NCI-H187 treated with DMSO at 0.1 percent for 48 hours (cell line): Measurements from ENCODE around the gene TPPP.
"Not testable (repeated sequence)": the region's sequence is repeated elsewhere in the genome, so short reads cannot be mapped to it uniquely, and the experiment has no call there.

Experiments
- DNase-seq: peaks from one replicate; lab custom pipeline; 2025; lab: John Stamatoyannopoulos, UW

TPPP gene

DNA sequence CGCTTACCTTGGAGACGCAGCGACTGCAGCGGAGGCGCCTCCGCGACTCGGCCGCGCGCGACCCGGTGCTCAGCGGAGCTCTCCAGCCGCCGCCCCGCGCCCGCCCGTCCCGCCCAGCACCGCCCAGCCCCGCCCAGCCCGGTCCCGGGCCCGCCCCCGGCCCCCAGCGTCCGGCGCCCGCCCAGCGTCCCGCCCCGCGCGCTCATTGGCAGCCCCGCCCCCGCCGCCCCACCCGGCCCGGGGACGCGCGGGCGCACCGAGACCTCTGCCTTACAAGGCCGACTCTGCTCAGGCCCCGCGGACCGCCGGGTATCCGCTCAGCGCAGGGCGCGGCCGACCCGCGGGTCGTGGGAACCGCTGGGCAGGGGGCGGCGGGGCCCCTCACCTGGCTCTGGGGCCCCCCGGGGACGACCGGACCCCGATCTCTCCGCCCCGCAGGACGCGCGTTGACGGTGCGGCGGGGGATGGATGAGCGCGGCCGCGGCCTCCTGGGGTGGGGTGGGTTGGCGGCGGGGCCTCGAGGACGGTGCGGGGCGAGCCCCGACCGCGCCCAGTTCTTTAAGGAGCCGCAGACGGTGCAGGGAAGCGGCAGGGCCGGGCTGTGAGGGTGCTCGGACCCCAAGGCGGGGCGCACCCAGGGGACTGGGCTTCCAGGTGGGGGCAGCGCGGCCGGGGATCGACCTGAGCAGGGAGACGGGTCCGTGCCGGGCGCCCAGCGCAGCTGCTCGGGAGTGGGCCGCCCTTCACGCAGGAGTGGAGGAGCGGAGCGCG lies at the start of gene TPPP:
Gene TPPP, minus strand, starts transcription at position 82 of the 771 bp plus-strand sequence. CDS start 15,292 bp downstream, outside the sequence.
- not testable (repeated sequence) for DNase-seq

DNA sequence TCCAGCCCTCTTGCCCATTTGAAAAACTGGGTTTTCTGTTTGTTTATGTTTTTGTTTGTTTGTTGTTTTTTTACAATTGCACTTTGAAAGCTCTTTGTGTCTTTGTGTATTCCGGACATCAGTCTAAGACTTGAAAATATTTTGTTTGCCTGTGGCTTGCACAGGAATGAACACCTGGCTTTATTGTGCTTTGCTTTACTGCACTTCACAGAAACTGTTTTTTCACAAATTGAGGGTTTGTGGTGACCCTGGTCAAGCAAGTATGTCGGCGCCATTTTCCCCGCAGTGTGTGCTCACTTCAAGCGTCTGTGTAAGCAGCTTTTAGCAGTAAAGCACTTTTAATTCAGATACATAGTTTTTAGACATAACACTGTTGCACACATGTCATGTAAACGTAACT lies 49.1 kb upstream of the TPPP start:
- not testable (repeated sequence) for DNase-seq

DNA sequence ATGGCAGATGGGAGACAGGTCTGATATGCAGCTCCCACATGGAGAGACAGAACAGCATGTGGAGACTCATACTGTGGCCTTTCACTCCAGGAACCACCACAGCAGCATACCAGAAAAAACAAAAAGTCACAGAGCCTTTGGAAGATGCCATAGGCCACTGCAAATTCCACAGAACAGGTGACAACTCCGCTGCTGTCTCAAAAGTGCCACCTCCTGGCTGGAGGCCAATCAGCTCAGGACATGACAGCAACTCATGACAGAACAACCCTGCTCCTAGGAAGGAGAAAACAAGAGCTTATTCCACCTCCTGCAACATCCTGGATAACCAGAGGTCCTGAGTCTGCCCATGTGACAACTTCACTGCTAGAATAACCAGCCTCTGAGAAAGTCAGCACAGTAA lies 41.0 kb upstream of the TPPP start:
- not testable (repeated sequence) for DNase-seq

DNA sequence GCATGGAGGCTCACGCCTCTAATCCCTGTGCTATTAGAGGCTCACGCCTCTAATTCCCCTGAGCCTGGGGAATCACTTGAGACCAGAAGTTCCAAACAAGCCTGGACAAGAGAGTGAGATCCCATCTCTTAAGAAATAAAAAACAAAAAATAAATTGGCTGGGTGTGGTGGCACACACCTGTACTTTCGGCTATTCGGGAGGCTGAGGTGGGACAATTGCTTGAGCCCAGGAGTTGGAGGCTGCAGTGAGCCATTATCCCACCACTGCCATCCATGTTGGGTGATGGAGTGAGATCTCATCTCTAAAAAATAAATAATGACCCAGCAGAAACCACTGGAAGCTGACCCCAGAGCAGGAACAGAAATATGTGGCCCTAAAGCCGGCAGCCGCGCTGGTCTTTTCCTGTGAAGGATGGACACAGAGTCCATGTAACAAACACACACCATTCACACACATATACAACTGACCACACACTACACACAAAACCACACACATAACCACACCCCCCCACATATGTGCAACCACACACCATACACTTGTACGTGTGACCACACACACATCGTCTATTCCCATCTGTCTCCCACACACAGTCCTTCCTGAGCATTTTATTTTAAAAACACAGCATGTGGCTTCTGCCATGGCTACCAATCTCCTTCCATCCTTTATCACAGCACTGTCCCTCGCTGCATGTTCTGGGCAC lies 39.8 kb upstream of the TPPP start:
- DNase-seq: not testable (repeated sequence)

DNA sequence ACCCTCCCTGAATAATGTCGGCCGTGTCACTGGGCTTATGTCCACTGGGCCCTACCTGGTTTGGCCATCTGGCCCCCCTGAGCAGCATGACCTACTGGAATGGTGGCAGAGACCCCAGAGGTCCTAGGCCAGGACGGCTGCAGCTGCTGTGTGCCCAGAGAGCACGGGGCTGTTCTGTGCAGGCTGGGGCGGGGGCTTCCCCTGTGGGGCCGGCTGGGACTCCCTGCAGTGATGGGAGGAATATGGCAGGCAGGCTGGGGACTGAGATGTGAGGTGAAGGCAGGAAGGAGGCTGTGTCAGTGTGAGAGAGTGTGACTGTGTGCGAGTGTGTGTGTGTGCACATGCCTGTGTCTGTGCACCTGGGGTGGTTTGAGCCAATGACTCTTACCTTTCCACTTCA lies 36.1 kb upstream of the TPPP start:
- DNase-seq: not testable (repeated sequence)

DNA sequence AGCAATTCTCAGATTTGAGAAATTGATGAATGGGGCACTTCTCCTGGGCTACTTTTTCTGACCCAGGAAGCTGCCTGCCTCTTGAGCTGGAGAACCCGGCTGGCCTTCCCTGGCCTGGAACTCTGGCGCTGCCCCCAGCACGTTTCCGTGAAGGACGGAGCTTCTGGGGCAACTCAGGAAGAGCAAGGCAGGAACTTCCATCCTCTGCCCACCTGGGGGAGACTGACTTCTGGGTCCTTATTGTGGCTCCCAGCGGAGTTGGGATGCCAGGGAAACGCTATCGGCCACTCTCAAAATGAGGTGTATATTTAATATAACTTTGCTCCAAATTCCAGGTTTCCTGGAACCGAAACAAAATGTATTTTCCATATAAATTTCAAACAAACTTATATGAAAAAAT lies 33.9 kb upstream of the TPPP start:
- not testable (repeated sequence) for DNase-seq

DNA sequence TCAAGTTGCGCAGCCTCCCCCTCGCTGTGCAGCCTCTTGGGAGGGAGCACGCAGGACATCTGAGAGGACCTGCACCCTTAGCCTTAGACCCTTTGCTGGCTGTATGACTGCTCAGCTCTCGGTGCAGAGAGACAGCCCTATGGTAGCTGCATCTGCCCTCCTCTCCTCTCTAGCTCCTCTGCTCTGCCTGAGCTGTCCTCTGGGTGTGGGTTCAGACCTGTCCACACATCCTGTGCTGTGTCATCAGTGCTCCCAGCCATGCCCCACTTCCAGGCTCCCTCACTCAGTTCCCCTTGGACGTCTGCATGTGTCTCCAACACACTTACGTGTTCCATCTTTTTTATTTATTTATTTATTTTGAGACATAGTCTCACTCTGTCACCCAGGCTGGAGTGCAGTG lies 30.7 kb upstream of the TPPP start:
- not testable (repeated sequence) for DNase-seq

DNA sequence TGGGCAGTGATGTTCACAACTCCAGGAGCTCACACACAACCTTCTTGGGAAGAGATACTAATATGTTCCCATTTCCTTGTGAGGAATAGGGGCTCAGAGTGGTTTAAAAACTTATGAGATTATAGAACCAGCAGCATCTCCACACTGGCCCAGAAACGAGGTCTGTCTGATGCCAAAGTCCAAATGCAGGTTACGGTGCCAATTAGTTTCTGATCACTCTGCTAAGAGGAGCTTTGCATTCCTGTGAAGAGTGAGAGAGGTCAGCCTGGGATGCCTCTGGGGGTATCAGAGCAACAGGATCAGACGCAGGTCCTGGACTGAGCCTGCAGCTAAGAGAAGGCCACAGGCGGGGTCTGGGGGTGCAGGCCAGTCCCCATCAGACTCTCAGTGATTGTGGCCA lies 30.2 kb upstream of the TPPP start:
- not testable (repeated sequence) for DNase-seq

DNA sequence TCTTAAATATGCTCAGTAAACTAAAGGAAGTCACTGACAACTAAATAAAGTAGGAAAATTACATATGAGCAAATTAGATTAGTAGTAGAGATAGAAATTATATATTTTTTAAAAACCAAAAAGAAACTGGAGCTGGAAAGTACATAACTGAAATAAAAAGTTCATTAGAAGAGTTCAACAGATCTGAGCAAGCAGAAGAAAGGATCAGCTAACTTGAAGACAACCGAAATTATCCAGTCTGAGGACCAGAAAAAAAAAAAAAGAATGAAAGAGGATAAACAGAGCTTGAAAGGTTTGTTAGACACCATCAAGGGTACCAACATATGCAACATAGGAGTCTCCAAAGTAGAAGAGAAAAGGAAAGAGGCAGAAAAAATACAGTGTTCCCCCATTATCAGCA lies 26.2 kb upstream of the TPPP start:
- DNase-seq: not testable (repeated sequence)

DNA sequence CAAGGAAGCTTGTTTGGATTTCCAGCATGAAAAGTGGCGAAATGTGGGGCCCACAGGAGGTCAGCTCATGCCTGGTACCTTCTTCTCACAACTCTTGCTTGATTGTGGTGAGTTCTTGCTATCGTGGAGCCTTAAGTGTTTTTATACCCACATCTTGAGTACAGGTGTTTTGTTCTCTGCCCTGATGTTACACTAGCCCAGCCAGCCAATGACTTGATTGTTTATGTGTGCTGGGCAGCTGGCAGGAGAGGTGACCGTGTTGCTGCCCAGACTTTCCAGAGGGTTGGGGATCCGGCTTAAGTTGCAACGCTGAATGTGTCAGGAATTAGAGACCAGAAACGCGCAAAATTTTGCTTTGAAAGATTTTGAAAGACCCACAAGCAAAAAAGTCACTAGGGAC lies 24.0 kb upstream of the TPPP start:
- no peak for DNase-seq

DNA sequence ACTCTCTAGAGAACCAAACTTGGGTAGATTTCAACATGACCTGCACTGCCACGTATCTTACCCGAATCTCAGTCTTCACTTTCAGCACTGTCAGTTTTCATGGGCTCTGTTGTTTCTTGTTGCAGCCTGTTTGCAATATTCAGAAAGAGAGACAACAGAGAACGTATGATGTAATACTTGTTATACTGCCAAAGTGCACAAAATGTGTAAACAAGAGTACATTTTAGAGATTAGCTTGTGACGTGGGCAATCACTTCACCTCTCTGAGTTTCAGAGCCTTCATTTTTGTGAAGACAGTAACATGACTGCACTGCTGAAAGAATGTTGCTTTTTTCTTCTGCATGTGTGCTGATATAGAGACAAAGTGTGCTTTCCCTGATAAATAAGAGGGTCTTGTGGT lies 23.6 kb upstream of the TPPP start:
- DNase-seq: not testable (repeated sequence)

DNA sequence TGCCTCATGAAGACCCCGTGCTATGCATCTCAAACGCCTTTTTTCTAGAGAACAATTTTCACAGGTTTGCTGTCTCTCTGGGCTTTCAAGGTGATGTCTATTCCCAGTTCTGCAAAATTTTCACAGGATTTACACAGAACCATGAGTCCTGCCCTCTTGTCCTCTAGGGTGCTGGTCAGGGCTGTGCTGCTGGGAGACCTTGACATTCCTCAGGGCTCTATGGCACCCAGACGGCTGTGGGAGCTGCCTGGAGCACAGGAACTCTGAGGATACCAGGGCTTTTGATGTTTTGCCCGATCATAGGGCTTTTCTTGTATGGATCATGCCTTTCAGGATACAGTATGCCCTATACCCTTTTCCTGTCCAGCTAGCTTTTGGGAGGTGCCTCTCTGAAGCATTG lies 22.5 kb upstream of the TPPP start:
- DNase-seq: not testable (repeated sequence)

DNA sequence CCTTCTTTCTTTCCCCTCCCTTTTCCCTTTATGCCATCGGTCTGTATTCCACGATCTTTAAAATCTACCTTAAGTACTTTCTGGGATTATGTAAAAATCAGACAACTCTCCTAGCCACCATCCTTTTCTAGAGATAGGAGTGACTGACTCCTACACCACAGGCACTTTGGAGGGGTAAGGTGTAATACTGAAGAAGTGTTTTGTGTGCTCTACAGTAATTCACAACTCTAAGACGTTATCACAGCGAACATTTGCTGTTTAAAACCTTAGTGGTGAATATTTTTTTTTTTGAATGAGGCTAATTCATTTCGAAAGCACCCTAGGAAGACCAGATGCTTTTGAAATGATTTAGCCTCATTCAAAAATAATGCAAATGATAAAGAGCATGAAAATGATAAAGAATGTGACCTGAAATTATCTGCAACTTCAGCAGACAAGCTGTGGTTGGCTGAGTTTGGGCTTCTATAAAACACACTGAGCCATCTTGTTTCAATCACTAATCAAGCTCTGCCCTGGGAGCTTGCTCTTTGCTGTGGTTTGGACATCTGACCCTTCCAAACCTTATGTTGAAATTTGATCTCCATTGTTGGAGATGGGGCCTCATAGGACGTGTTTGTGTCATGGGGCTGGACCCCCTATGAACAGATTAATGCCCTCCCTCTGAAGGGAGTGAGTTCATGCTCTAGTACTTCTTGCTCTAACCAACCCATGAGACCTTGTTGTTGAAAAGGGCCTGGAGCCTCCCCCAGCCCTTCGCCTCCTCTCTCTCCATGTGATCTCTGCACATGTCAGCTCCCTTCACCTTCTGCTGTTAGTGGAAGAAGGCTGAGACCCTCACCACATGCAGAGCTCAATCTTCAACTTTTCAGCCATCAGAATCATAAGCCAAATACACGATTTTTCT lies 21.3 kb upstream of the TPPP start:
- DNase-seq: not testable (repeated sequence)

DNA sequence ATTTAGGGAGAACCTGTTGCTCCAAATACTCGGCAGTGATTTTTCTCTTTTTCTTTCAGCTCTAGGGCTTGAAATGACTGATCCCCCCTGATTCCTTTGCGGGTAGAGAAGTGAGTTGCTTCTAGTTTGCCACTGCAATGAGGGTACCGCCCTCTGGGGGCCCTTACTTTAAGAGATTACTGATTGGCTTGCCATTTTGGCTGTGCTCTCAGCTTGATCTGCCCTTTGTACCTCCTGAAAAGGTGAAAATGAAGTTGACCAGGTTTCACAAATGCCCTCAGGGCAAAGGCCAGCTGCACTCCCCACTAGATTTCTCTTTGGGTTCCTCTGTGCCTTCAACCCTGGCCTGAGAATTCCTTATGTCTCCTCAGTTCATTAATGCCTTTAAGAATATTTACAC lies 20.5 kb upstream of the TPPP start:
- not testable (repeated sequence) for DNase-seq

DNA sequence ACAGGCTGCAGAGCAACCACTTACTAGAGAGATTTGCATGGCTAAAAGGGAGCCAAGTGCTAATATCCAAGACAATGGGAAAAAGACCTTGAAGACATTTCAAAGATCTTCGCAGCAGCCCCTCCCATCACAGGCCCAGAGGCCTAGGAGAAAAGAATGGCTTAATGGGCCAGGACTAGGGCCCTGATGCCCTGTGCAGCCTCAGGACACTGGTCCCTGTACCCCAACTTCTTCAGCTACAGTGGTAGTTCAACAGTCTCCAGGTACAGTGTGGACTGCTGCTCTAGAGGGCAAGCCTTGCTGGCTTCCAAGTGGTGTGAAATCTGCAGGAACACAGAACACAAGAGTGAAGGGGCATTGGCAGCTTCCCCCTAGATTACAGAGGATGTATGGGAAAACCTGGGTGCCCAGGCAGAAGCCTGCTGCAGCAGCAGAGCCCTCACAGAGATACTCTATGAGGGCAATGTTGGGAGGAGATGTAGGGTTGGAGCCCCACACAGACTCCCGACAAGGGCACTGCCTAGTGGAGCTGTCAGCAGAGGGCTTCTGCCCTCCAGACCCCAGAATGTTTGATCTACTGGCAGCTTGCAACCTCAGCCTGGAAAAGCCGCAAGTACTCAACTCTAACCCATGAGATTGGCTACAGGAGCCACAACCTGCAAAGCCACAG lies 15.8 kb upstream of the TPPP start:
- DNase-seq: not testable (repeated sequence)

DNA sequence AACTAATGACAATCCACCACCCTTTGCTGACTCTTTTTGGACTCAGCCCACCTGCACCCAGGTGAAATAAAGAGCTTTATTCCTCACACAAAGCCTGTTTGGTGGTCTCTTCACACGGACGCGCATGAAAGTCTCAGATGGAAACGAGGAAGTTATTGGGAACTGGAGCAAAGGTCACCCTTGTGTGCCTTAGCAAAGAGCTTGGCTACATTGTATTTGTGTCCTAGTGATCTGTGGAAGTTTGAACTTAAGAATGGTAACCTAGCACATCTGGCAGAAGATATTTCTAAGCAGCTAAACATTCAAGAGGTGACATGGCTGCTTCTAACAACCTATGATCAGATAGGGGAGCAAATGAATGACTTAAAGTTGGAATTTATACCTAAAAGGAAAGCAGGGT lies 15.2 kb upstream of the TPPP start:
- not testable (repeated sequence) for DNase-seq

DNA sequence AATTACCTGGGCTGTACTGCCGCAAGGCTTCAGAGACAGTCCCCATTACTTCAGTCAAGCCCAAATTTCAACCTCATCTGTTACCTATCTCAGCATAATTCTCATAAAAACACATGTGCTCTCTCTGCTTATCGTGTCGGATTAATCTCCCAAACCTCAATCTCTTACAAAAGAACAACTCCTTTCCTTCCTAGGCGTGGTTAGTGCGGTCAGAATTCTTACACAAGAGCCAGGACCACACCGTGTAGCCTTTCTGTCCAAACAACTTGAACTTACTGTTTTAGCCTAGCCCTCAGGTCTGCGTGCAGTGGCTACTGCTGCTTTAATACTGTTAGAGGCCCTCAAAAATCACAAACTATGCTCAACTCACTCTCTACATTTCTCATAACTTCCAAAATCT lies 13.0 kb upstream of the TPPP start:
- not testable (repeated sequence) for DNase-seq

DNA sequence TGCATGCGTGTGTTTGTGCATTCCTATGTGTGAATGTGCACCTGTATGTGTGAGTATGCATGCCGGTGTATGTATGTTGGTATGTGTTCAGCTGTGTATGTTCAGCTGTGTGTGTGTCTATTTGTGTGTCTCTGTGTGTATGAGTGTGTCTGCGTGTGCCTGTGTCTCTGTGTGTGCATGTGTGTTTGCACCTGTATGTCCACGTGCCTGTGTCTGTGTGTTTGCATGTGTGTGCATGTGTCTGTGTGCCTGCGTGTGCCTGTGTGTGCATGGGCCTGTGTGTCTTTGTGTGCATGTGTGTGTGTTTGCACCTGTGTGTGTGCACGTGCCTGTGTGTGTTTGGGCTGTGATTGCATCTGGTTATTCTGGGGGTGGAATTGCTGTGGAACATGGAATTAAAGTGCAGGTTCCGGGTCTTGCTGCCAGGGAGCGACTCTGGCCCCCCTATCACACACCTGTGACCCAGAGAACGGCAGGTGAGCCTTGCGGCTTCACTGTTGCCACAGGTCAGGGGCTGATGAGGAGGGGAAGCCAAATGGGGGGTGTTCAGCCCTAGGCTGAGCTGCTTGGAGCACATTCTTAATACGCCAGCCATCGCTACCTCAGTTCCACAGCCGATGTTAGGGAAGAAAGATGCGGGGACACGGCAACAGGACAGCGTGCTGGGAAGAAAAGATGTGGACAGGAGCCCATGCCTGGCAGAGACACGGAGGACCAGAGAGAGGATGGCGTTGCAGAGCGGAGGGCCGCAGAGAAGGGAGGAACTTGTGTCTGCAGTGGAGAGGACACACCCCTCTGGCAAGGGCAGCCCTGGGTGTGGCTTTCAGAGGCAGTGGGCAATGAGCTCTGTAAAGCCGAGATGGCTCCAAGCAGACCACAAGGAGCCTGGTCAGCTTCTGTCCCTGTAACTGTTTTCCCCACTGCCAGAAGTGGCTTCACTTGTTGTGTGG lies 3.9 kb upstream of the TPPP start:
- DNase-seq: not testable (repeated sequence)

DNA sequence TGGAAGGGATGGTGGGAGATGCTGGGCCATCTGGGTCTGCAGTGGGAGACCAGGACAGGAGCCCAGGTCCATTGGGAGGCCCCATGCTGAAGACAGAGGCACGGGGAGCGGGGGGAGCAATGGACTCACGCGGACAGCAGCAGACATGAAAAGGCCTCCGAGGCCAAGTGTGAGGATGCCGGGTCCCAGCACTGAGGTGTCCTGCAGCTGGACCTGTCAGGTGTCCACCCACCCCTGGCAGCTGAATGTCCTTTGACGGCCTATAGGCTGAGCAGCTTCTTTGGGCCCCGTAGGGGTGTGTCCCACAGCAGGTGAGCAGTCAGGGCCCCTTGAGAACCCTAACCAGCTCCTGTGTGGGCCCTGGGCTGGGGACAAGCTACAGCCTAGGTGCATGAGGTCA lies 3.0 kb upstream of the TPPP start:
- DNase-seq: not testable (repeated sequence)

DNA sequence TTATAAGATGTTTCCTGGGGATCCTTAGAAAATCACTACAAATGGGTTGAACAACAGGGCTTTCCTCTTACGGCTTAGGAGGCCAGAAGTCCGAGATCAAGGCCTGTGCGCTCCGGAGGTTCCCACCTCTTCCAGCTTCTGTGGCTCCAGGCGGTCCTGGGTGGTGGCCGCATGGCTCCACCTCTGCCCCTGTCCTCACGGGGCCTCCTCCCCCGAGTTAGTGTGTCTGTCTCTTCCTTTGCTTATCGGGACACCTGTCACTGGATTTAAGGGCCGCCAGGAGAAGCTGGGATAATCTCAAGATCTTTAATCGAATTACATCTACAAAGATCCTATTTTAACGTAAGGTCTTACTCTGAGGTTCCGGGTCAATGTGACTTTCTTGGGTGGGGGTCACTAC lies 2.3 kb upstream of the TPPP start:
- DNase-seq: not testable (repeated sequence)

DNA sequence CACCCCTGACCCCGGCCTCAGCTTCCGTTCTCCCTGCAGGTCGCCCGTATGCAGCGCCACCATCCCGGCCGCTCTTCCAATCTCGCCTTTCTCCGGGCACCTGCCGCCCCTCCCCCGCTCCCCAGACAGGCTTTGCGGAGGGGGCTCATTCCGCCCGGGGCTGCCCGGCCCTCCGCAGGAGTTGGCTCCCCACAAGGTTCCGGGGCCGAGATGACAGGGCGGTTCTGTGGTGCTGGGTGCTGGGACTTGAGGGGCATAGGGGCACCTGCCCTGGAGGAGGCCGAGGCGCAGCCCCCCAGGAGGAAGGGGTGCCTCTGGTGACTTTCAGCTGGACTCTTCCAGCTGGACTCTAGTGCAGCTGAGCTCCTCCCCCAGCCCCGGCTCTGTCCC lies 885 bp upstream of the TPPP start:
- not testable (repeated sequence) for DNase-seq
